GM12878 (cell line): ENCODE data around the gene MS4A7. TPM values are rescaled to one million over a fixed set of nuclear protein-coding genes. Genes with fewer than 3 reads are reported as not detected.

ENCODE experiments used
- ATF7 ChIP-seq: fragments of 450-650 bp; IDR thresholded peaks from 2 replicates; pipeline ENCODE4 v1.6.1; 2016; ENCODE audit warnings: low read depth, mild to moderate bottlenecking
- BACH1 ChIP-seq: fragments of 450-650 bp; IDR thresholded peaks from 2 replicates; pipeline ENCODE4 v1.6.1; 2017; ENCODE audit warnings: mild to moderate bottlenecking, borderline replicate concordance
- CHD4 ChIP-seq: fragments of 200-600 bp; sonication (generic); IDR thresholded peaks from 2 replicates; pipeline ENCODE4 v1.6.1; 2016; ENCODE audit warnings: mild to moderate bottlenecking
- CTCF ChIP-seq, 3 experiments: IDR thresholded peaks in 2 of 3; conservative IDR thresholded peaks in 1 of 3; 2 replicates each; pipeline ENCODE4 v1.5.1; 2011; ENCODE audit warnings: low read depth in 3 of 3, low read length in 3 of 3, mild to moderate bottlenecking in 3 of 3, control low read depth in 2 of 3, moderate library complexity in 2 of 3, inconsistent platforms in 1 of 3, mixed read lengths in 1 of 3; ENCODE audit not compliant: control insufficient read depth in 2 of 3, insufficient read depth in 1 of 3; ENCODE audit errors: extremely low read depth in 1 of 3
- DPF2 ChIP-seq: fragments of 450-650 bp; IDR thresholded peaks from 2 replicates; pipeline ENCODE4 v1.6.1; 2017; ENCODE audit warnings: mild to moderate bottlenecking
- EED ChIP-seq: sonication (generic); IDR thresholded peaks from 2 replicates; pipeline ENCODE4 v1.6.1; 2016; ENCODE audit warnings: antibody characterized with exemption, low read depth
- EP300 ChIP-seq, 2 experiments: fragments of 150-350 bp in 1 of 2; IDR thresholded peaks; 2 replicates each; pipeline ENCODE4 v1.6.1; 2011 to 2012; ENCODE audit warnings: low read depth in 2 of 2, low read length in 2 of 2, borderline replicate concordance in 1 of 2, improper control_type of control experiment in 1 of 2, inconsistent platforms in 1 of 2; ENCODE audit not compliant: control insufficient read depth in 1 of 2
- IKZF2 ChIP-seq, 2 experiments: fragments of 450-650 bp; IDR thresholded peaks; 2 replicates each; pipeline ENCODE4 v1.6.1; 2017; ENCODE audit warnings: mild to moderate bottlenecking in 2 of 2, moderate library complexity in 2 of 2
- MEF2A ChIP-seq: IDR thresholded peaks from 2 replicates; pipeline ENCODE4 v1.6.1; 2011; ENCODE audit warnings: low read depth, mild to moderate bottlenecking, low read length, moderate library complexity; ENCODE audit not compliant: insufficient read depth
- MEF2B ChIP-seq: fragments of 450-650 bp; IDR thresholded peaks from 2 replicates; pipeline ENCODE4 v1.6.1; 2018; ENCODE audit warnings: mild to moderate bottlenecking, moderate library complexity; ENCODE audit not compliant: partially characterized antibody, poor library complexity, severe bottlenecking
- MTA2 ChIP-seq: fragments of 450-650 bp; IDR thresholded peaks from 2 replicates; pipeline ENCODE4 v1.6.1; 2016; ENCODE audit warnings: low read depth, mild to moderate bottlenecking, moderate library complexity
- MYB ChIP-seq: fragments of 150-350 bp; IDR thresholded peaks from 2 replicates; pipeline ENCODE4 v1.6.1; 2014; ENCODE audit warnings: mild to moderate bottlenecking, low read depth, low read length, borderline replicate concordance
- NR2C2 ChIP-seq: IDR thresholded peaks from 2 replicates; pipeline ENCODE4 v1.6.1; 2011; ENCODE audit warnings: borderline replicate concordance, low read depth; ENCODE audit not compliant: control insufficient read depth, insufficient read length
- NR2F1 ChIP-seq: fragments of 450-650 bp; conservative IDR thresholded peaks from 2 replicates; pipeline ENCODE4 v1.6.1; 2017; ENCODE audit warnings: mild to moderate bottlenecking
- PAX5 ChIP-seq: IDR thresholded peaks from 2 replicates; pipeline ENCODE4 v1.6.1; 2011; ENCODE audit warnings: low read depth, low read length, borderline replicate concordance
- POLR2AphosphoS2 ChIP-seq: IDR thresholded peaks from 2 replicates; pipeline ENCODE4 v1.6.1; 2011; ENCODE audit warnings: low read depth, mild to moderate bottlenecking, low read length, improper control_type of control experiment, moderate library complexity
- POLR2AphosphoS5 ChIP-seq: IDR thresholded peaks from 2 replicates; pipeline ENCODE4 v1.6.1; 2011; ENCODE audit warnings: mild to moderate bottlenecking, low read length, inconsistent platforms
- RAD21 ChIP-seq: IDR thresholded peaks from 2 replicates; pipeline ENCODE4 v1.6.1; 2011; ENCODE audit warnings: mild to moderate bottlenecking, low read depth, low read length, moderate library complexity; ENCODE audit not compliant: insufficient read depth
- SMC3 ChIP-seq: IDR thresholded peaks from 2 replicates; pipeline ENCODE4 v1.6.1; 2011; ENCODE audit warnings: low read length, improper control_type of control experiment, borderline replicate concordance
- SP1 ChIP-seq: IDR thresholded peaks from one replicate; pipeline ENCODE4 v1.6.1; 2011; ENCODE audit warnings: low read depth, low read length
- SRF ChIP-seq, 2 experiments: IDR thresholded peaks; 2 replicates each; pipeline ENCODE4 v1.6.1; 2011; ENCODE audit warnings: low read depth in 2 of 2, low read length in 2 of 2, mild to moderate bottlenecking in 1 of 2, moderate library complexity in 1 of 2
- TAF1 ChIP-seq: IDR thresholded peaks from 2 replicates; pipeline ENCODE4 v1.6.1; 2011; ENCODE audit warnings: mild to moderate bottlenecking, low read depth, low read length, borderline replicate concordance
- ZSCAN29 ChIP-seq: fragments of 450-650 bp; IDR thresholded peaks from 2 replicates; pipeline ENCODE4 v1.6.1; 2017; ENCODE audit warnings: mild to moderate bottlenecking, moderate library complexity
- polyA plus RNA-seq, 11 experiments: library from polyadenylated mRNA; depleted of rRNA in 4 of 11; unstranded in 6 of 11; stranded (reverse) in 5 of 11; fragments of >200 nt; fragmentation: Nextera tagmentation in 4 of 11; fragmentation: Illumina TruSeq in 1 of 11; extraction: Ambion mirVana in 4 of 11; extraction: Trizol in 1 of 11; gene quantifications; 1 replicate in 1 of 11; 2 replicates in 10 of 11; pipeline versions ENCODE4 v1.2.1 to v1.2.3, GENCODE V29; 2011 to 2016; ENCODE audit warnings: inconsistent platforms in 2 of 11, missing spikeins in 2 of 11, low read depth in 1 of 11
- total RNA-seq, 4 experiments: library from RNA; depleted of rRNA in 3 of 4; stranded (reverse); fragments of >200 nt in 3 of 4; fragmentation: Illumina TruSeq in 1 of 4; extraction: Trizol in 1 of 4; gene quantifications; 2 replicates each; pipeline versions ENCODE4 v1.2.1 to v1.2.3, GENCODE V29; 2013 to 2021
- TF ChIP-seq, protein P1 (sequence below): IDR thresholded peaks from 2 replicates; pipeline ENCODE4 v1.6.1; 2012; ENCODE audit warnings: low read depth, low read length, improper control_type of control experiment
- TF ChIP-seq, protein P2 (sequence below): IDR thresholded peaks from 2 replicates; pipeline ENCODE4 v1.6.1; 2011; ENCODE audit warnings: borderline replicate concordance, low read depth, mild to moderate bottlenecking, moderate library complexity, low read length; ENCODE audit not compliant: insufficient read depth, poor library complexity, severe bottlenecking
- TF ChIP-seq, protein P3 (sequence below): IDR thresholded peaks from 2 replicates; pipeline ENCODE4 v1.6.1; 2012; ENCODE audit warnings: low read depth, low read length, improper control_type of control experiment

MS4A7 gene
- total and polyA plus RNA-seq, 10 of the 15 experiments (the other 5 are each of a cell fraction or from before 2014, with no cell fraction given), result 1.7 to 17.0 (median 3.7) TPM

GRCh38 chr11:60378354-60378753 is at the start of gene MS4A7 (continued):
- TF ChIP-seq, protein P1, sequence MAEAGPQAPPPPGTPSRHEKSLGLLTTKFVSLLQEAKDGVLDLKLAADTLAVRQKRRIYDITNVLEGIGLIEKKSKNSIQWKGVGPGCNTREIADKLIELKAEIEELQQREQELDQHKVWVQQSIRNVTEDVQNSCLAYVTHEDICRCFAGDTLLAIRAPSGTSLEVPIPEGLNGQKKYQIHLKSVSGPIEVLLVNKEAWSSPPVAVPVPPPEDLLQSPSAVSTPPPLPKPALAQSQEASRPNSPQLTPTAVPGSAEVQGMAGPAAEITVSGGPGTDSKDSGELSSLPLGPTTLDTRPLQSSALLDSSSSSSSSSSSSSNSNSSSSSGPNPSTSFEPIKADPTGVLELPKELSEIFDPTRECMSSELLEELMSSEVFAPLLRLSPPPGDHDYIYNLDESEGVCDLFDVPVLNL, result no peak
- no peak for TF ChIP-seq NR2C2
- TF ChIP-seq, protein P2, sequence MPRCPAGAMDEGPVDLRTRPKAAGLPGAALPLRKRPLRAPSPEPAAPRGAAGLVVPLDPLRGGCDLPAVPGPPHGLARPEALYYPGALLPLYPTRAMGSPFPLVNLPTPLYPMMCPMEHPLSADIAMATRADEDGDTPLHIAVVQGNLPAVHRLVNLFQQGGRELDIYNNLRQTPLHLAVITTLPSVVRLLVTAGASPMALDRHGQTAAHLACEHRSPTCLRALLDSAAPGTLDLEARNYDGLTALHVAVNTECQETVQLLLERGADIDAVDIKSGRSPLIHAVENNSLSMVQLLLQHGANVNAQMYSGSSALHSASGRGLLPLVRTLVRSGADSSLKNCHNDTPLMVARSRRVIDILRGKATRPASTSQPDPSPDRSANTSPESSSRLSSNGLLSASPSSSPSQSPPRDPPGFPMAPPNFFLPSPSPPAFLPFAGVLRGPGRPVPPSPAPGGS, result peak; percentile 26
- TF ChIP-seq PAX5, result peak; percentile 97
- peak in 1 of 2 experiments; percentile 63; a peak in 1 of 4 replicates for TF ChIP-seq SRF (IDR thresholded peaks at IDR 0.05; ENCODE audit: low read depth in 2 of 2, low read length in 2 of 2)
- peak; percentile 88 for TF ChIP-seq POLR2AphosphoS5
- TF ChIP-seq MEF2B, result peak; percentile 77
- TF ChIP-seq EP300 (IDR thresholded peaks at IDR 0.05; ENCODE audit: borderline replicate concordance in 1 of 2, control insufficient read depth in 1 of 2, low read depth in 2 of 2, low read length in 2 of 2), result peak; percentile 27 to 49; a peak in 2 of 4 replicates
- peak; percentile 22; the same call in 1 of the 2 replicates for TF ChIP-seq SMC3
- TF ChIP-seq ATF7, result peak; percentile 37; the same call in 1 of the 2 replicates
- 0 out of 2 replicates have a peak, but pooled peaks have one; percentile 49 for TF ChIP-seq MYB
- 0 out of 2 replicates have a peak, but pooled peaks have one; percentile 48 for TF ChIP-seq TAF1
- TF ChIP-seq CTCF (IDR thresholded peaks at IDR 0.05 in 2 of 3, conservative IDR thresholded peaks at IDR 0.05 in 1 of 3; ENCODE audit: control insufficient read depth in 2 of 3, extremely low read depth in 1 of 3, insufficient read depth in 1 of 3, low read depth in 3 of 3, low read length in 3 of 3), result no peak
- peak; percentile 37 for TF ChIP-seq SP1
- TF ChIP-seq DPF2, result peak; percentile 19; the same call in 1 of the 2 replicates
- peak; percentile 22; the same call in 1 of the 2 replicates for TF ChIP-seq RAD21
- TF ChIP-seq, protein P3, sequence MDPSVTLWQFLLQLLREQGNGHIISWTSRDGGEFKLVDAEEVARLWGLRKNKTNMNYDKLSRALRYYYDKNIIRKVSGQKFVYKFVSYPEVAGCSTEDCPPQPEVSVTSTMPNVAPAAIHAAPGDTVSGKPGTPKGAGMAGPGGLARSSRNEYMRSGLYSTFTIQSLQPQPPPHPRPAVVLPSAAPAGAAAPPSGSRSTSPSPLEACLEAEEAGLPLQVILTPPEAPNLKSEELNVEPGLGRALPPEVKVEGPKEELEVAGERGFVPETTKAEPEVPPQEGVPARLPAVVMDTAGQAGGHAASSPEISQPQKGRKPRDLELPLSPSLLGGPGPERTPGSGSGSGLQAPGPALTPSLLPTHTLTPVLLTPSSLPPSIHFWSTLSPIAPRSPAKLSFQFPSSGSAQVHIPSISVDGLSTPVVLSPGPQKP, result no peak
- TF ChIP-seq MTA2, result peak; percentile 19; the same call in 1 of the 2 replicates
- TF ChIP-seq CHD4, result no peak
- no peak for TF ChIP-seq ZSCAN29
- TF ChIP-seq BACH1, result 0 out of 2 replicates have a peak, but pooled peaks have one; percentile 20
- TF ChIP-seq MEF2A, result peak; percentile 68
- peak; percentile 17 to 70; a peak in 3 of 4 replicates for TF ChIP-seq IKZF2 (IDR thresholded peaks at IDR 0.05)
- TF ChIP-seq EED, result peak; percentile 77
- TF ChIP-seq NR2F1, result peak; percentile 33; the same call in 1 of the 2 replicates
- TF ChIP-seq POLR2AphosphoS2, result 0 out of 2 replicates have a peak, but pooled peaks have one; percentile 34
